K562 (cell line): ENCODE data around the gene C22orf31. TPM values are rescaled to one million over a fixed set of nuclear protein-coding genes. Genes with fewer than 3 reads are reported as not detected.

ENCODE experiments used
- ARID1B ChIP-seq: fragments of 450-650 bp; IDR thresholded peaks from 2 replicates; pipeline ENCODE4 v1.6.1; 2016; ENCODE audit warnings: antibody characterized with exemption, mild to moderate bottlenecking, inconsistent platforms
- ATF7 ChIP-seq: fragments of 450-650 bp; IDR thresholded peaks from 2 replicates; pipeline ENCODE4 v1.7.1; 2014; ENCODE audit warnings: mild to moderate bottlenecking, moderate library complexity
- BRD9 ChIP-seq: fragments of 450-650 bp; IDR thresholded peaks from 2 replicates; pipeline ENCODE4 v1.6.1; 2018; ENCODE audit warnings: low read depth; ENCODE audit not compliant: partially characterized antibody
- CTCF ChIP-seq, 3 experiments: IDR thresholded peaks in 2 of 3; conservative IDR thresholded peaks in 1 of 3; 2 replicates each; pipeline ENCODE4 v1.5.1; 2011 to 2012; ENCODE audit warnings: low read length in 3 of 3, mild to moderate bottlenecking in 3 of 3, control low read depth in 2 of 3, improper control_type of control experiment in 1 of 3, inconsistent platforms in 1 of 3, low read depth in 1 of 3, mixed read lengths in 1 of 3, moderate library complexity in 1 of 3; ENCODE audit not compliant: insufficient read depth in 2 of 3
- CUX1 ChIP-seq: fragments of 200-800 bp; sonication (Bioruptor generic); IDR thresholded peaks from 2 replicates; pipeline ENCODE4 v1.6.1; 2016; ENCODE audit warnings: missing genetic modification characterization, missing compliant biosample characterization
- HDAC2 ChIP-seq: fragments of 450-650 bp; IDR thresholded peaks from 2 replicates; pipeline ENCODE4 v1.6.1; 2016; ENCODE audit warnings: mild to moderate bottlenecking
- HMGXB4 ChIP-seq: sonication (generic); formaldehyde crosslinking; IDR thresholded peaks from 2 replicates; pipeline ENCODE4 v1.8.1; 2023; ENCODE audit warnings: mild to moderate bottlenecking, missing genetic modification reagents
- MTA3 ChIP-seq: fragments of 450-650 bp; formaldehyde crosslinking; IDR thresholded peaks from 2 replicates; pipeline ENCODE4 v1.6.1; 2017; ENCODE audit warnings: mild to moderate bottlenecking, borderline replicate concordance
- NRF1 ChIP-seq, 2 experiments: fragments of 450-650 bp; IDR thresholded peaks in 1 of 2; conservative IDR thresholded peaks in 1 of 2; 2 replicates each; pipeline ENCODE4 v1.6.1; 2014; ENCODE audit warnings: mild to moderate bottlenecking in 2 of 2
- RBBP5 ChIP-seq: fragments of 200-600 bp; sonication (generic); IDR thresholded peaks from 2 replicates; pipeline ENCODE4 v1.6.1; 2012; ENCODE audit warnings: borderline replicate concordance, mild to moderate bottlenecking, low read length, control low read depth, inconsistent platforms; ENCODE audit not compliant: insufficient read depth, poor library complexity, severe bottlenecking
- TAF9B ChIP-seq: fragments of 450-650 bp; IDR thresholded peaks from 2 replicates; pipeline ENCODE4 v1.6.1; 2018; ENCODE audit warnings: mild to moderate bottlenecking; ENCODE audit not compliant: partially characterized antibody
- THRB ChIP-seq: fragments of 450-650 bp; formaldehyde crosslinking; conservative IDR thresholded peaks from 2 replicates; pipeline ENCODE4 v1.4.0; 2022; ENCODE audit warnings: mild to moderate bottlenecking, missing genetic modification characterization
- ZC3H4 ChIP-seq: sonication (generic); formaldehyde crosslinking; IDR thresholded peaks from 2 replicates; pipeline ENCODE4 v1.9.0; 2021; ENCODE audit warnings: missing genetic modification reagents, borderline replicate concordance
- ZNF282 ChIP-seq: sonication (generic); formaldehyde crosslinking; IDR thresholded peaks from 2 replicates; pipeline ENCODE4 v1.8.1; 2023; ENCODE audit warnings: missing genetic modification reagents
- polyA plus RNA-seq, 8 experiments: library from polyadenylated mRNA; depleted of rRNA in 4 of 8; stranded (reverse) in 5 of 8; unstranded in 3 of 8; fragments of >200 nt; fragmentation: Nextera tagmentation in 2 of 8; fragmentation: Illumina TruSeq in 1 of 8; extraction: Ambion mirVana in 2 of 8; extraction: Trizol in 1 of 8; gene quantifications; 2 replicates each; pipeline versions ENCODE4 v1.2.1 to v1.2.3, GENCODE V29; 2011 to 2014; ENCODE audit warnings: inconsistent platforms in 1 of 8, missing spikeins in 1 of 8
- total RNA-seq, 7 experiments: library from RNA; depleted of rRNA in 6 of 7; stranded (reverse); fragments of >200 nt in 6 of 7; fragmentation: Illumina TruSeq in 2 of 7; extraction: Trizol in 2 of 7; gene quantifications; 2 replicates each; pipeline versions ENCODE4 v1.2.1 to v1.2.3, GENCODE V29; 2011 to 2021; ENCODE audit warnings: low replicate concordance in 1 of 7
- TF ChIP-seq, protein P1 (sequence below): fragments of 450-650 bp; IDR thresholded peaks from 2 replicates; pipeline ENCODE4 v1.6.1; 2016

Gene C22orf31
- total and polyA plus RNA-seq, 9 of the 15 experiments (the other 6 are each of a cell fraction or from before 2014, with no cell fraction given) = not detected

DNA sequence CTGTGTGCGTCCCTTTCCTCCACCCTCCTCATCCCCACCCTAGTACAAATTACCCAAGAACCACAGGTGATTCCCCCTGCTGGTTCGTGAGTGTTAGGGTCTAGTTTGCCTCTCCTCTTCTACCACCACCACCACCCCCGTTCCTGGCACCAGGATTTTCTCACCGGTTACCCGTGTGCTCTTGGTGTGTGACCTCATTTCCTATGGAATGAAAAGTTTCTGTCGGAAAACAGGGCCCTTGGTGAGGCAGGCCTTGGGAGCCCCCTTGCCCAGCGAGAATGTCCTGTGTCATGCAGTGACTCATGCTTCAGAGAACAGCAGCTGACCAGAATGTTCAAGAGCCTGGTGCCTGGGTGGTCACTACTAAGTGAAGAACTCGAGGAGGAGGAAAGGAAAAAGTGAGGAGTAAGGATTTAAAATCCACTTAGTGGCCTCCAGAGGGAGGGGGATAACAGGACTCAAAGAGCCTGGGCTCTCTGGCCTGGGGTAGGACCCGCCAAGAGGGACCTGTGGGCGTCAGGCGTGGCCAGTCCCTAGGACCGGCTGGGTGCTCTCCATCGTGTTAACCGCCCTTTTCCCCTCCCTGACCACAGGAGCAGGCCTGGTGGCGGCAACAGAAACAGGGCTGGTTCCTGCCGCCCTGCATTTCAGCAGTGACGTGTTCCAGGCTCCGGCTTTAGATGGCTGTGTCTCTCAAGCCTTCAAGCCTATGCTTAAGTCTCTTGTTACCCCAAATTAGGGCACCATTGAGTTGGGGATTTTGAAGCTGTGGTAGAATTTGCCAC lies 30.2 kb downstream of the C22orf31 start (continued):
- no peak for TF ChIP-seq THRB (CRISPR knock-in tag)
- TF ChIP-seq ZNF282 = no peak
- TF ChIP-seq ATF7 = peak; percentile 52; the same call in 1 of the 2 replicates
- peak; percentile 74 for TF ChIP-seq BRD9
- no peak for TF ChIP-seq ZC3H4
- TF ChIP-seq, protein P1, sequence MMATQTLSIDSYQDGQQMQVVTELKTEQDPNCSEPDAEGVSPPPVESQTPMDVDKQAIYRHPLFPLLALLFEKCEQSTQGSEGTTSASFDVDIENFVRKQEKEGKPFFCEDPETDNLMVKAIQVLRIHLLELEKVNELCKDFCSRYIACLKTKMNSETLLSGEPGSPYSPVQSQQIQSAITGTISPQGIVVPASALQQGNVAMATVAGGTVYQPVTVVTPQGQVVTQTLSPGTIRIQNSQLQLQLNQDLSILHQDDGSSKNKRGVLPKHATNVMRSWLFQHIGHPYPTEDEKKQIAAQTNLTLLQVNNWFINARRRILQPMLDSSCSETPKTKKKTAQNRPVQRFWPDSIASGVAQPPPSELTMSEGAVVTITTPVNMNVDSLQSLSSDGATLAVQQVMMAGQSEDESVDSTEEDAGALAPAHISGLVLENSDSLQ = no peak
- peak; percentile 71 for TF ChIP-seq TAF9B
- peak; percentile 78 for TF ChIP-seq ARID1B
- TF ChIP-seq CTCF (IDR thresholded peaks at IDR 0.05 in 2 of 3, conservative IDR thresholded peaks at IDR 0.05 in 1 of 3; ENCODE audit: insufficient read depth in 2 of 3, low read depth in 1 of 3, low read length in 3 of 3) = peak in 1 of 3 experiments; percentile 15; a peak in 1 of 6 replicates
- TF ChIP-seq HMGXB4 (CRISPR knock-in tag) = no peak
- 0 out of 2 replicates have a peak, but pooled peaks have one; percentile 21 for TF ChIP-seq HDAC2
- TF ChIP-seq CUX1 (CRISPR knock-in tag) = peak; percentile 51; the same call in 1 of the 2 replicates
- 0 out of 2 replicates have a peak, but pooled peaks have one; percentile 47 for TF ChIP-seq MTA3
- peak; percentile 12 for TF ChIP-seq RBBP5
- TF ChIP-seq NRF1 (conservative IDR thresholded peaks at IDR 0.05 in 1 of 2, IDR thresholded peaks at IDR 0.05 in 1 of 2) = 0 out of 4 replicates have a peak, but pooled peaks of 1 of the 2 experiments have one; percentile 8
